A549 (cell line): ENCODE results near the gene CAPN13.

Source experiments
- BHLHE40 ChIP-seq: IDR thresholded peaks from 2 replicates; pipeline ENCODE4 v1.6.1; 2012; ENCODE audit warnings: low read depth, low read length, inconsistent platforms
- CTCF ChIP-seq: fragments of >200 bp; sonication (Bioruptor Twin); formaldehyde crosslinking; IDR thresholded peaks from 3 replicates; pipeline ENCODE4 v1.5.1; 2016
- EP300 ChIP-seq, 2 experiments: fragments of >200 bp; sonication (Bioruptor Twin); formaldehyde crosslinking; IDR thresholded peaks; 2 replicates in 1 of 2; 3 replicates in 1 of 2; pipeline ENCODE4 v1.6.1; 2016 to 2017
- GATA3 ChIP-seq: IDR thresholded peaks from 2 replicates; pipeline ENCODE4 v1.6.1; 2012; ENCODE audit warnings: borderline replicate concordance
- HOXA7 ChIP-seq: fragments of 250-450 bp; sonication (Bioruptor Pico); IDR thresholded peaks from 2 replicates; pipeline ENCODE4 v1.5.0; 2020; ENCODE audit warnings: mild to moderate bottlenecking, moderate library complexity
- RFX5 ChIP-seq: fragments of 450-650 bp; IDR thresholded peaks from 2 replicates; pipeline ENCODE4 v1.7.1; 2014; ENCODE audit warnings: antibody characterized with exemption, mild to moderate bottlenecking, moderate library complexity

- TF ChIP-seq GATA3 (no peak), EP300 (IDR thresholded peaks at IDR 0.05) (no peak), CTCF (no peak), BHLHE40 (no peak), HOXA7 (CRISPR knock-in tag) (no peak), RFX5 (no peak)
Measured at GRCh38 chr2:30701782-30702181, 105.5 kb downstream of the CAPN13 start.
